ENCODE measurements around the gene AMOTL1. TPM values are rescaled to one million over a fixed set of nuclear protein-coding genes. Genes with fewer than 3 reads are reported as not detected.
A peak's percentile ranks its signal among the peaks of the same experiment; 100 is the strongest.
"Not testable (repeated sequence)": the region's sequence is repeated elsewhere in the genome, so short reads cannot be mapped to it uniquely, and the experiment has no call there.

The AMOTL1 gene
- polyA plus RNA-seq, 3 donors, result 39.1 to 49.9 (median 47.3) TPM

GRCh38 chr11:94888204-94888603 is 120.0 kb downstream of the AMOTL1 start:
- DNase-seq (ENCODE audit: extremely low read depth in 1 of 11, low read depth in 9 of 11, low spot score in 4 of 11), result no peak

DNA sequence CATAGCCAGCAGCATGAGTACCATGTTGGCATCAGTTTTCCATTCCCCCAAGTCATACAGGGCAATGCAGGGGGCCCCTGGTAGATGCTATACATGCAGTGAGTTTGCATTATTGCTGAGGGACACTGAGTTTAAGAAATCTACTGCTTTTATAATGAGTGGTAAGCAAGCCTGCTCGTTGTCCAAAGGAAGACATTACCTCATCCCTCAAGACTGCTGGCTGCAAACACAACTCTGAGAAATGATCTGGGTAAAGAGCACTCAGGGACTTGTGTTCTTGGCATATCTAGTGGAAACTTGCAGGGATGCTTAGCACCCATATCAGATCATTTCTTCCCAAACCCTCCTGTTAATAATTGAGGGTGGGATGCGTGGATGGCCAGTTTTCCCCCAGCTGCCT is 127.3 kb downstream of the AMOTL1 start:
- DNase-seq (ENCODE audit: extremely low read depth in 1 of 11, low read depth in 9 of 11, low spot score in 4 of 11), result no peak

- no peak for DNase-seq (ENCODE audit: extremely low read depth in 1 of 11, low read depth in 9 of 11, low spot score in 4 of 11)
Measured at GRCh38 chr11:94895971-94896370, 127.8 kb downstream of the AMOTL1 start.

DNA sequence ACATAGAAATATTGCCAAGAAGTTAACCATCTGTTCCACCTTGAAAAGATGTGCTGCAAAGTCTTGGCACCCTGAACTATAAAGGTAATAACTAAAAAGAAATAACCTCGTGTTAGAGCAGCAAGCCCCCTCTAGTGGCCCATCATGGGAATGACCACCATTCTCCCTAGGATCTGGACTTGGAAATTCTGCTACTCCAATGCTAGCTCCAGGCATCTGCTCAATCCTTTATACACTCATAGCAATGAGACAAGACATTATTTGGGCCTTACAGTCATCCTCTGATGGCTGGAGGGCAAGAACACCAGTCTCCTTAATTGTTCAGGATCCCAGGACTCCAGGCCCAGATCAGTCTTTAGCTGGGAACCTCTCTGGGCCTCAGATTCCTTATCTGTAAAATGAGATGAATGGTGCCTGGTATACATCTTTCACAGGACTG is 129.2 kb downstream of the AMOTL1 start:
- DNase-seq (ENCODE audit: extremely low read depth in 1 of 11, low read depth in 9 of 11, low spot score in 4 of 11), result peak in 9 of 11 donors; percentile 5 to 38 (median 21)

GRCh38 chr11:94907226-94907625 is 139.1 kb downstream of the AMOTL1 start:
- no peak for DNase-seq (ENCODE audit: extremely low read depth in 1 of 11, low read depth in 9 of 11, low spot score in 4 of 11)

DNA sequence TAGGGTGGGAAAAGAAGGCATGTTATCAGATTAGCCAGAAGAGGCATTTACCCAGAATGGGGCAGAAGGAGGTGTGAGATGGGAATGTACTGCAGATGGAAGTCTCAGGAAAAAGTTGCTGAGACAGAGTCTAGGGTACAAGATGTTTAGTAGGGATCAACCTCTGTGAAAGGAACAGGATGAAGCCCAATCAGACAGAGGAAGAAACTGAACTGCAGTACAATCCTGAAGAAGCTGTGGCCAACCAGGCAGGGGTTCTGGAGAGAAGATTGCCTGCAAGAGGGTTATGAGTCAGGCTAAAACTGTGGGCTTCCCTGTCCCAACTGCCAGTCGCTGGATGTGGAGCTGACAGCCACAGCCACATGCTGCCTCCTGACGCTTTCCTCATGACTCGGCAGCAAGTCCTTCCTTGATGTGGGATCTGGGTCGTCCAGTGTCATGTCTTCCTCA is 141.2 kb downstream of the AMOTL1 start:
- no peak for DNase-seq (ENCODE audit: extremely low read depth in 1 of 11, low read depth in 9 of 11, low spot score in 4 of 11)

GRCh38 chr11:94910270-94910669 is 142.1 kb downstream of the AMOTL1 start:
- DNase-seq (ENCODE audit: extremely low read depth in 1 of 11, low read depth in 9 of 11, low spot score in 4 of 11), result no peak

DNA sequence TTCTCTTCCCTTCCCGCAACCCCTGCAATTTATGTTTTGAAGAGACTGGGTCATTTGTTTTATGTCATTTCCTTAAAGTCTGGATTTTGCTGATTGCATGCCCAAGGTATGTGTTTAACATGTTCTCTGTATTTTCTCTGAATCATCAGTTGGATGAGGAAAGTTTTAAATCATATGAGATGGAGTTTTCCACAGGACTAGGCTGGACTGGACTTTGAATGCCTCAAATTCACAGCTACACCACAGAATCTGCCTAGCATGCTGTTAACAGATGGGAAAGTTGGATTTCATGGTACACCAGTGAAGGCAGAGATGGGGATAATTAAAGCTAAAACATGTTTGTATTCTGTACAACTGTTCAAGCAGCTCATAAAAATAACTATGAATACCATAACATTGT is 142.6 kb downstream of the AMOTL1 start:
- no peak for DNase-seq (ENCODE audit: extremely low read depth in 1 of 11, low read depth in 9 of 11, low spot score in 4 of 11)

- DNase-seq (ENCODE audit: extremely low read depth in 1 of 11, low read depth in 9 of 11, low spot score in 4 of 11), result no peak
Measured at GRCh38 chr11:94912806-94913205, 144.7 kb downstream of the AMOTL1 start.

DNA sequence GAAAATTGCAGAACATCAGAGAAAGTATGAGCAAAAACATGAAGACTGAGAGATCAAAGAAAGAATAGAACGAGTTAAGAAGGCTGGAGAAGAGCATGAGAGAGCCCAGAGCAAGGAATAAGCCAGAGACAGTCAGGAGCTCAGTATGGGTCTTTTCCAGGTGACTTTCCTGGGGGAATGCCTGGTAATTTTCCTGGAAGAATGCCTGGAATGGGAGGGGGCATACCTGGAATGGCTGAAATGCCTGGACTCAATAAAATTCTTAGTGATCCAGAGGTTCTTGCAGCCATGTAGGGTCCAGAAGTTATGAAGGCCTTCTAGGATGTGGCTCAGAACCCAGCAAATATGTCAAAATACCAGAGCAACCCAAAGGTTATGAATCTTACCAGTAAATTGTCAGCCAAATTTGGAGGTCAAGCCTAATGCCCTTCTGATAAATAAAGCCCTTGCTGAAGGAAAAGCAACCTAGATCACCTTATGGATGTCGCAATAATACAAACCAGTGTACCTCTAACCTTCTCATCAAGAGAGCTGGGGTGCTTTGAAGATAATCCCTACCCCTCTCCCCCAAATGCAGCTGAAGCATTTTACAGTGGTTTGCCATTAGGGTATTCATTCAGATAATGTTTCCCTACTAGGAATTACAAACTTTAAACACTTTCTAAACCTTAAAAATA is 145.7 kb downstream of the AMOTL1 start:
- not testable (repeated sequence) for DNase-seq (ENCODE audit: extremely low read depth in 1 of 11, low read depth in 9 of 11, low spot score in 4 of 11)

- DNase-seq (ENCODE audit: extremely low read depth in 1 of 11, low read depth in 9 of 11, low spot score in 4 of 11), result no peak
Measured at GRCh38 chr11:94920311-94920710, 152.2 kb downstream of the AMOTL1 start.

DNA sequence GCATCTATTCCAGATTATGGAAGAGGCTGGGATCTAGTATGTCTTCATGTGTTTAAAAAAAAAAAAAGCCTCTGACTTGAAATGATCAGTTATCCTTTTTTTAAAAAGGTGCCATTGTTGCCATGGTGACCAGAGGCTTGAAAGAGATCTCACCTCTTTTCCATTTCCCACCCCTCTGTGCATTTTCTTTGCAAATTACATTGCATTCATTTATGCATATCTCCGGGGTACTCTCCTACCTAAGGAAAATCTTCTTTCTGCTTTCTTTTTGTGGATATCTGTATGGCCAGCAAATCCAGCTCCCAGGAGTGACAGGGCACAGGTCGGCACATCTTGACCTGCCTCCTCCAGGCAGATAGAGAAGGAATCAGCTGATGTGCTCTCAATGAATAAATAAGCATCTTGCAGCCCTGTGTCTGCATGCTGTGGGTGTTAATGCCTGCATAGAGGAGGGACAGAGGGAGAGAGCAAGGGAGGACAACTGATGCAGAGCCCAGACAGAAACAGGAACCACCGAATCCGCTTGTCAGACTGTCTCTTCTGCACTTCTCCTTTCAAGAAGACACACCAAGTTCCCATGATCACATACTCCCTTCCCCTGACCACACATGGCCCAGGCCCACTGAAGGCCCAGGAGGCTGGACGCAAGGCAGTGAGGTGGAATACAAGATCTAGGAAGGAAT is 154.3 kb downstream of the AMOTL1 start:
- no peak for DNase-seq (ENCODE audit: extremely low read depth in 1 of 11, low read depth in 9 of 11, low spot score in 4 of 11)

- no peak for DNase-seq (ENCODE audit: extremely low read depth in 1 of 11, low read depth in 9 of 11, low spot score in 4 of 11)
Measured at GRCh38 chr11:94923004-94923334, 154.8 kb downstream of the AMOTL1 start.

- no peak for DNase-seq (ENCODE audit: extremely low read depth in 1 of 11, low read depth in 9 of 11, low spot score in 4 of 11)
Measured at GRCh38 chr11:94924171-94924572, 156.0 kb downstream of the AMOTL1 start.

- no peak for DNase-seq (ENCODE audit: extremely low read depth in 1 of 11, low read depth in 9 of 11, low spot score in 4 of 11)
Measured at GRCh38 chr11:94924612-94925011, 156.5 kb downstream of the AMOTL1 start.

DNA sequence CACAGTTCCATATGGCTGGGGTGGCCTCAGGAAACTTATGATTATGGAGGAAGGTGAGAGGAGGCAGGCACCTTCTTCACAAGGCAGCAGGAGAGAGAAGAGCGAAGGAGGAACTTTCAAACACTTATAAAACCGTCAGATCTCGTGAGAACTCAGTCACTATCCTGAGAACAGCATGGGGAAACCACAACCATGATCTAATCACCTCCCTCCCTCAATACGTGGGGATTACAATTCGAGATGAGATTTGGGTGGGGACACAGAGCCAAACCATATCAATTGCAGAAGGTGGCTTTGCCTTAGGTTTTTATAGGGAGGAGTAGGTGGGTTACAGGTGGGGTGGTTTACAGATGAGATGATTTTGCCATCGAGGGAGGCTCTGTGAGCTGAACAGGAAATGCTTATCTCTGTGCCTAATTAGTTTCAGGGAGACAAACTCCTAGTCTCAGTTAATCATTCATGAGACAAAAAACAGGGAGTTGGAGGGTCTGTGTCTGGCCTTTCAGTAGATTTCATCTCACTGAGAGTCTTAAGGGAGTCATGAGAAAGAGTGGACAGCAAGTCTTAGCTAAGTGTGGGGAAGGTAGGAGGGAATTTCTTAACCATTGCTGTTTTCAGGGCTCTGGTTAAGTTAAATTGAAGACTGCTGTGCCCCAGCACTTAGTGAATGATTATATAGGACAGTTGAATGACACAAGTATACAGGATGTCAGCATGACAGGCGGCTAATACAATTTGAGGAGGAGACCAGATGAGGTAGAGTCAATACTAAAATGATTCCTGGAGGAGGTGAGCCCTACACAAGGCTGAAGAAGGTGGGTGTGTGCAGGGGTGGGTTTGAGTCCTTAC is 157.5 kb downstream of the AMOTL1 start:
- DNase-seq (ENCODE audit: extremely low read depth in 1 of 11, low read depth in 9 of 11, low spot score in 4 of 11), result no peak

DNA sequence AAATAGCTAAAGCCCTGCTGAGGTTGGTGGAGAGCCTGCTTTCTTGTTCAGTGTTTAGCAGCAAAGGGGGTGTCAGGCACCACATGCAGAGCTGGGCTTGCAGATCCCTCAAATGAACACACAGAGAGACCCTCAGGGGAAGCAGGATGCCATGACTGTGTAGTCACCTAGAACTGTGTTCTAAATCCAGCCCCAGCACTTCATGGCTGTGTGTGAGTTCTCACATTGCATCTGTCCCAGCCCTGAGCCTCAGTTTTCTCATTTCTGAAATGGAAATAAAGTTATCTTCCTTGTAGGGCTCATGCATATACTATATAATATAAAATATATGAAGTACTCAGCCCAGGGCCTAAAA is 158.1 kb downstream of the AMOTL1 start:
- no peak for DNase-seq (ENCODE audit: extremely low read depth in 1 of 11, low read depth in 9 of 11, low spot score in 4 of 11)

Measured in renal cortex interstitium (tissue), 11 donors.